HepG2 (cell line): Measurements from ENCODE around the gene TRPV4. TPM values are rescaled to one million over a fixed set of nuclear protein-coding genes. Genes with fewer than 3 reads are reported as not detected.

ENCODE experiments used
- BCL6 ChIP-seq: IDR thresholded peaks from 2 replicates; pipeline ENCODE4 v1.6.1; 2016; ENCODE audit warnings: missing genetic modification reagents, missing compliant biosample characterization
- CREBL2 ChIP-seq: sonication (generic); formaldehyde crosslinking; IDR thresholded peaks from 2 replicates; pipeline ENCODE4 v1.8.1; 2023; ENCODE audit warnings: missing genetic modification reagents, mild to moderate bottlenecking, borderline replicate concordance
- FOXO4 ChIP-seq: sonication (generic); formaldehyde crosslinking; conservative IDR thresholded peaks from 2 replicates; pipeline ENCODE4 v1.8.1; 2023; ENCODE audit warnings: missing genetic modification reagents
- HOXD1 ChIP-seq: sonication (generic); formaldehyde crosslinking; IDR thresholded peaks from 2 replicates; pipeline ENCODE4 v1.5.0; 2020; ENCODE audit warnings: missing genetic modification reagents
- IRF9 ChIP-seq: sonication (generic); formaldehyde crosslinking; IDR thresholded peaks from 2 replicates; pipeline ENCODE4 v1.8.0; 2022; ENCODE audit warnings: missing genetic modification reagents, mild to moderate bottlenecking, borderline replicate concordance
- NONO ChIP-seq, 2 experiments: fragments of 450-650 bp in 1 of 2; sonication (generic) in 1 of 2; formaldehyde crosslinking in 1 of 2; IDR thresholded peaks in 1 of 2; conservative IDR thresholded peaks in 1 of 2; 2 replicates each; pipeline versions ENCODE4 v1.6.1 to v1.8.0; 2017 to 2022; ENCODE audit warnings: mild to moderate bottlenecking in 1 of 2, missing genetic modification reagents in 1 of 2, moderate library complexity in 1 of 2
- RERE ChIP-seq: IDR thresholded peaks from 2 replicates; pipeline ENCODE4 v1.6.1; 2016; ENCODE audit warnings: low read depth, missing genetic modification reagents, missing compliant biosample characterization
- SMARCE1 ChIP-seq: fragments of 450-650 bp; IDR thresholded peaks from 2 replicates; pipeline ENCODE4 v1.6.1; 2017; ENCODE audit warnings: borderline replicate concordance
- SPEN ChIP-seq: sonication (generic); formaldehyde crosslinking; IDR thresholded peaks from 2 replicates; pipeline ENCODE4 v1.5.1; 2020; ENCODE audit warnings: low read depth, mild to moderate bottlenecking, missing genetic modification reagents
- STAG1 ChIP-seq: sonication (generic); formaldehyde crosslinking; IDR thresholded peaks from 2 replicates; pipeline ENCODE4 v1.4.0; 2020; ENCODE audit warnings: missing genetic modification reagents
- TARDBP ChIP-seq: sonication (generic); formaldehyde crosslinking; IDR thresholded peaks from 2 replicates; pipeline ENCODE4 v1.8.0; 2022; ENCODE audit warnings: mild to moderate bottlenecking, missing genetic modification reagents
- ZBTB2 ChIP-seq: sonication (generic); formaldehyde crosslinking; IDR thresholded peaks from 2 replicates; pipeline ENCODE4 v1.8.0; 2022; ENCODE audit warnings: low read depth, missing genetic modification reagents
- ZIK1 ChIP-seq: sonication (generic); formaldehyde crosslinking; IDR thresholded peaks from 2 replicates; pipeline ENCODE4 v1.5.0; 2020; ENCODE audit warnings: mild to moderate bottlenecking, low read depth, missing genetic modification reagents, borderline replicate concordance
- ZNF263 ChIP-seq: sonication (generic); formaldehyde crosslinking; IDR thresholded peaks from 2 replicates; pipeline ENCODE4 v1.4.0; 2020; ENCODE audit warnings: missing genetic modification reagents
- ZNF354B ChIP-seq: sonication (generic); formaldehyde crosslinking; IDR thresholded peaks from 2 replicates; pipeline ENCODE4 v1.8.0; 2022; ENCODE audit warnings: mild to moderate bottlenecking, missing genetic modification reagents
- ZNF414 ChIP-seq: sonication (generic); formaldehyde crosslinking; IDR thresholded peaks from 2 replicates; pipeline ENCODE4 v1.5.0; 2020; ENCODE audit warnings: missing genetic modification reagents
- ZNF430 ChIP-seq: sonication (generic); formaldehyde crosslinking; IDR thresholded peaks from 2 replicates; pipeline ENCODE4 v1.9.0; 2021; ENCODE audit warnings: mild to moderate bottlenecking, missing genetic modification reagents
- polyA plus RNA-seq, 8 experiments: library from polyadenylated mRNA; depleted of rRNA in 3 of 8; stranded (reverse) in 7 of 8; unstranded in 1 of 8; fragments of >200 nt; fragmentation: Illumina TruSeq in 4 of 8; extraction: Trizol in 4 of 8; gene quantifications; 2 replicates each; pipeline versions ENCODE4 v1.2.1 to v1.2.3, GENCODE V29; 2011 to 2016; ENCODE audit warnings: low read depth in 4 of 8, missing spikeins in 1 of 8, mixed read lengths in 1 of 8; ENCODE audit not compliant: insufficient read depth in 1 of 8
- total RNA-seq, 5 experiments: library from RNA; depleted of rRNA; stranded (reverse); fragments of >200 nt; fragmentation: Illumina TruSeq; extraction: Trizol; gene quantifications; 2 replicates each; pipeline ENCODE4 v1.2.3, GENCODE V29; 2016; ENCODE audit warnings: low read depth in 1 of 5

The TRPV4 gene
- total and polyA plus RNA-seq, 2 of the 13 experiments (the other 11 are each of a cell fraction or from before 2014, with no cell fraction given) = 0.66 to 4.7 TPM

DNA sequence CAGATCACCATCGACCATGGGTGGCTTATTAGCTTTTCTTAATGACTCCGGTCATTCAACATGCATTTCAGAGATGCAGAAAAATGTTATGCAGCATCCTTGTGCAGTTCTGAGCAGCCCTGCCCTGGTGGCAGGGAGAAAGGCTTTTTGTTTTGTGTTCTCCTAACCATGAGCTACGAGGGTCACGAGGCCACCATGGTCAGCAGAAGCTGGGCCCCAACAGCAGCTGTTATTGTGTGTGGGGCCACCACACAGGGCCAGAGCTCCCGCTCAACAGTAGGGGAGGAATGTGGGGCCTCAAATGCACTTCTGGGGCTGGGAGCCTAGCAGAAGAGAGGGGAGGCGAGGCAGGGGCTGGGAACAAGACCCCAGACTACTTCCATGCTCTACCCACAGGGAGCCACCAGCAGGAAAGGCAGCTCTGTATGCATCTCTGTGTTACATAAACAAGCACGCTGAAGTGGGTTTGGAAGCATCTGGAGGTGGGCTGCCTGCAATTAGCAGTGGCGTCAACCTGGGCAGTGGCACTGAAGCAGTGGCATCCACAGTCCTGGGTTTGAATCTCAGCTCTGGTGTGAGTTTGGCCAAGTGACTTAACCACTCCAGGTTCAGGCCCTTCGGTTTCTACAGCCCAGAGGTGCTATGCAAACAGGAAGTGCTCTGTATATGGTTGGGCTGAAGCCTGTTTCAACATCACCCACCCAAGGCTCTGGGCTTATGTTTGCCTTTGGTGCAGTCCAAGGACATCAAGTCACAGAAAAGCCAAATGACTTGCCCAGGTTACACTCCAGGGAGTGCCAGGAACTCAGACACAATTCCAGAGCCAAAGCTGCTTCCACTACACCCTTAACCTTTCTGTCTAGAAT lies 30.9 kb upstream of the TRPV4 start (continued):
- no peak for TF ChIP-seq FOXO4 (CRISPR knock-in tag)
- TF ChIP-seq BCL6 (CRISPR knock-in tag) = peak; percentile 80
- TF ChIP-seq ZNF354B = no peak
- TF ChIP-seq STAG1 (CRISPR knock-in tag) = no peak
- no peak for TF ChIP-seq ZNF430
- no peak for TF ChIP-seq HOXD1 (CRISPR knock-in tag)
- TF ChIP-seq ZIK1 (CRISPR knock-in tag) = no peak
- peak; percentile 60; the same call in 1 of the 2 replicates for TF ChIP-seq IRF9 (CRISPR knock-in tag)
- TF ChIP-seq TARDBP (CRISPR knock-in tag) = peak; percentile 87
- TF ChIP-seq CREBL2 (CRISPR knock-in tag) = no peak
- no peak; the same call in 1 of the 2 replicates for TF ChIP-seq ZNF414
- no peak for TF ChIP-seq SMARCE1
- TF ChIP-seq NONO (IDR thresholded peaks at IDR 0.05) = no peak
- TF ChIP-seq NONO (CRISPR knock-in tag; conservative IDR thresholded peaks at IDR 0.05) = peak; percentile 88
- peak; percentile 63; the same call in 1 of the 2 replicates for TF ChIP-seq ZNF263
- no peak for TF ChIP-seq ZBTB2
- TF ChIP-seq SPEN (CRISPR knock-in tag) = peak; percentile 71
- TF ChIP-seq RERE (CRISPR knock-in tag) = peak; percentile 61
